ENCODE measurements around the gene RTL9. TPM values are rescaled to one million over a fixed set of nuclear protein-coding genes. Genes with fewer than 3 reads are reported as not detected.
A peak's percentile ranks its signal among the peaks of the same experiment; 100 is the strongest.

Gene RTL9
- total RNA-seq, 4 donors from 2014 or later = under 0.01 TPM; not detected in 3

- intact Hi-C loops (cut with DNase I; ENCODE audit: low total_unique reads) (no loop called here), in situ Hi-C loops (cut with MboI; ENCODE audit: low pct_ligation_motif_present in 1 of 4, low pct_unique_long_range_greater_than_20kb in 1 of 4, low sequenced_read_pairs in 3 of 4) (no loop called here)
- Histone ChIP-seq H3K4me3 (no peak overlapping the region), H3K27me3 (no peaks in the 10 kb centered on the region), H3K9me3 (no peaks in the 10 kb centered on the region), H3K27ac (no peak overlapping the region), H3K36me3 (no peaks in the 10 kb centered on the region), H3K4me1 (peaks cover 0 to 13% (median 0%) of the 10 kb centered on the region in 4 donors)
- 63% methylated on average over 1 of the region's 1 CpG; no CpG with 5 or more reads in 1 of the 2 donors for WGBS, 2 donors (ENCODE audit: low coverage in 1 of 2)
- no peak for DNase-seq
- no peak for TF ChIP-seq CTCF (IDR thresholded peaks at IDR 0.05)
- TF ChIP-seq POLR2AphosphoS5 (IDR thresholded peaks at IDR 0.05) = no peak
- no peak for TF ChIP-seq POLR2A (IDR thresholded peaks at IDR 0.05)
- TF ChIP-seq EP300 (IDR thresholded peaks at IDR 0.05; ENCODE audit: low read depth) = no peak
Observed at GRCh38 chrX:110315551-110315950, 43.1 kb upstream of the RTL9 start.

- Histone ChIP-seq H3K4me1 (peaks cover 0 to 13% (median 0%) of the 10 kb centered on the region in 4 donors), H3K27me3 (no peaks in the 10 kb centered on the region), H3K4me3 (peak overlapping the region in 3 of 4 donors; percentile 61 to 90 (median 65)), H3K36me3 (no peaks in the 10 kb centered on the region), H3K27ac (peak overlapping the region in 1 of 4 donors; percentile 86), H3K9me3 (no peaks in the 10 kb centered on the region)
- TF ChIP-seq POLR2AphosphoS5 (IDR thresholded peaks at IDR 0.05) = no peak
- no peak for TF ChIP-seq CTCF (IDR thresholded peaks at IDR 0.05)
- no peak for TF ChIP-seq EP300 (IDR thresholded peaks at IDR 0.05; ENCODE audit: low read depth)
- no peak for TF ChIP-seq POLR2A (IDR thresholded peaks at IDR 0.05)
- intact Hi-C loops (cut with DNase I; ENCODE audit: low total_unique reads) = no loop called here
- no peak for DNase-seq
- in situ Hi-C loops (cut with MboI; ENCODE audit: low pct_ligation_motif_present in 1 of 4, low pct_unique_long_range_greater_than_20kb in 1 of 4, low sequenced_read_pairs in 3 of 4) = no loop called here
- WGBS, 2 donors (ENCODE audit: low coverage in 1 of 2) = 36 to 44% methylated on average over 1 to 12 of the region's 12 CpGs
Observed at GRCh38 chrX:110316351-110317060, 42.1 kb upstream of the RTL9 start.

GRCh38 chrX:110317061-110317819, 41.4 kb upstream of the RTL9 start:
- H3K36me3 ChIP-seq = no peaks in the 10 kb centered on the region
- H3K4me3 ChIP-seq = peak overlapping the region; percentile 54 to 90 (median 63)
- no peaks in the 10 kb centered on the region for H3K27me3 ChIP-seq
- TF ChIP-seq CTCF (IDR thresholded peaks at IDR 0.05) = peak in 1 of 5 experiments; percentile 15
- no peak for TF ChIP-seq POLR2AphosphoS5 (IDR thresholded peaks at IDR 0.05)
- peaks cover 0 to 13% (median 0%) of the 10 kb centered on the region in 4 donors for H3K4me1 ChIP-seq
- in situ Hi-C loops (cut with MboI; ENCODE audit: low pct_ligation_motif_present in 1 of 4, low pct_unique_long_range_greater_than_20kb in 1 of 4, low sequenced_read_pairs in 3 of 4) = no loop called here
- no peaks in the 10 kb centered on the region for H3K9me3 ChIP-seq
- intact Hi-C loops (cut with DNase I; ENCODE audit: low total_unique reads) = no loop called here
- H3K27ac ChIP-seq = peak overlapping the region; percentile 84 to 92 (median 86)
- WGBS, 2 donors (ENCODE audit: low coverage in 1 of 2) = 60% methylated on average over 37 of the region's 40 CpGs; no CpG with 5 or more reads in 1 of the 2 donors
- DNase-seq = peak; percentile 17
